PC-9 (cell line): ENCODE data around the gene NEDD9. TPM values are rescaled to one million over a fixed set of nuclear protein-coding genes. Genes with fewer than 3 reads are reported as not detected.

ENCODE experiments used
- BruUV-seq: library from RNA; stranded (reverse); fragments of 400-500 nt; replicated peaks from 2 replicates; lab custom pipeline; 2021; lab: Mats Ljungman, UMichigan
- CTCF ChIA-PET: fragments of 300-600 bp; sonication (Branson Sonifier 250); formaldehyde crosslinking; loops from one replicate; lab custom pipeline; 2022; ENCODE audit warnings: antibody characterized with exemption; lab: Charles Lee
- POLR2A ChIA-PET: fragments of 300-600 bp; sonication (Branson Sonifier 250); formaldehyde crosslinking; loops from one replicate; lab custom pipeline; 2022; ENCODE audit warnings: antibody characterized with exemption; ENCODE audit not compliant: unreplicated experiment; lab: Charles Lee
- DNase-seq, 2 experiments: peaks; one replicate each; pipeline versions ENCODE4 v3.0.0 to v3.0.0-alpha.2; 2015 to 2022; ENCODE audit warnings: mixed read lengths in 1 of 2
- H2AFZ ChIP-seq: fragments of 200-600 bp; sonication (generic); 2 replicates; pipeline ENCODE4 v1.8.1; 2017; ENCODE audit warnings: antibody characterized with exemption
- H3F3A ChIP-seq: fragments of 200-600 bp; sonication (generic); 2 replicates; pipeline ENCODE4 v1.8.1; 2017; ENCODE audit warnings: antibody characterized with exemption, mild to moderate bottlenecking, low read depth; ENCODE audit not compliant: insufficient read depth
- H3K27ac ChIP-seq: fragments of 200-600 bp; sonication (generic); 2 replicates; pipeline ENCODE4 v1.6.1; 2016; ENCODE audit warnings: mixed run types
- H3K27me3 ChIP-seq: fragments of 200-600 bp; sonication (generic); 2 replicates; pipeline ENCODE4 v1.6.1; 2016; ENCODE audit warnings: low read depth, mixed run types; ENCODE audit not compliant: insufficient read depth
- H3K36me3 ChIP-seq: fragments of 200-600 bp; sonication (generic); 2 replicates; pipeline ENCODE4 v1.6.1; 2016; ENCODE audit warnings: low read depth, mixed run types
- H3K4me1 ChIP-seq: fragments of 200-600 bp; sonication (generic); replicated peaks from 2 replicates; pipeline ENCODE4 v1.6.1; 2016; ENCODE audit warnings: mixed run types; ENCODE audit not compliant: insufficient read depth
- H3K4me2 ChIP-seq: fragments of 200-600 bp; sonication (generic); 2 replicates; pipeline ENCODE4 v1.6.1; 2017; ENCODE audit warnings: mixed run types
- H3K4me3 ChIP-seq: fragments of 200-600 bp; sonication (generic); 2 replicates; pipeline ENCODE4 v1.6.1; 2016; ENCODE audit warnings: mixed run types
- H3K79me2 ChIP-seq: fragments of 200-600 bp; sonication (generic); 2 replicates; pipeline ENCODE4 v1.6.1; 2017; ENCODE audit warnings: low read depth, mixed run types
- H3K9me2 ChIP-seq: fragments of 200-600 bp; sonication (generic); 2 replicates; pipeline ENCODE4 v1.8.1; 2017; ENCODE audit warnings: mild to moderate bottlenecking; ENCODE audit not compliant: insufficient read depth
- H3K9me3 ChIP-seq: fragments of 200-600 bp; sonication (generic); 2 replicates; pipeline ENCODE4 v1.8.1; 2016; ENCODE audit warnings: low read depth; ENCODE audit not compliant: insufficient read depth
- H4K20me1 ChIP-seq: fragments of 200-600 bp; sonication (generic); 2 replicates; pipeline ENCODE4 v1.8.1; 2017; ENCODE audit not compliant: insufficient read depth
- CTCF ChIP-seq: fragments of 200-600 bp; sonication (generic); conservative IDR thresholded peaks from 2 replicates; pipeline ENCODE4 v1.6.1; 2017; ENCODE audit warnings: mixed run types, antibody characterized with exemption, mild to moderate bottlenecking, moderate library complexity
- EZH2 ChIP-seq: fragments of 200-600 bp; sonication (generic); IDR thresholded peaks from 2 replicates; pipeline ENCODE4 v1.8.0; 2017; ENCODE audit warnings: antibody characterized with exemption, low read depth
- intact Hi-C: fragments of 100-400 bp; cut with micrococcal nuclease; formaldehyde crosslinking; loops from one replicate; pipeline ENCODE4 v1.10.0; 2022; ENCODE audit not compliant: unreplicated experiment
- total RNA-seq: library from RNA; stranded (reverse); gene quantifications from 2 replicates; pipeline ENCODE4 v1.2.3, GENCODE V29; 2021

Gene NEDD9
- total RNA-seq, 1 experiment from 2014 or later: 57.5 TPM

- Histone ChIP-seq H3F3A (no peaks in the 10 kb centered on the region), H4K20me1 (no peaks in the 10 kb centered on the region), H3K27ac (no peak overlapping the region), H2AFZ (no peak overlapping the region), H3K79me2 (no peaks in the 10 kb centered on the region), H3K9me2 (no peaks in the 10 kb centered on the region), H3K4me2 (no peak overlapping the region), H3K27me3 (no peaks in the 10 kb centered on the region), H3K4me1 (no peaks in the 10 kb centered on the region), H3K9me3 (no peaks in the 10 kb centered on the region), H3K36me3 (no peaks in the 10 kb centered on the region), H3K4me3 (no peak overlapping the region)
- POLR2A ChIA-PET: no interaction called here
- TF ChIP-seq CTCF (no peak), EZH2 (no peak)
- intact Hi-C loops: no loop called here
- no peak for DNase-seq
- BruUV-seq: no TSS peak
- CTCF ChIA-PET: no interaction called here
These were observed 39.0 kb upstream of the NEDD9 start for GRCh38 chr6:11271228-11272020.

- no peak overlapping the region for H3K4me3 ChIP-seq
- no peaks in the 10 kb centered on the region for H3K9me3 ChIP-seq
- no peaks in the 10 kb centered on the region for H4K20me1 ChIP-seq
- H3K36me3 ChIP-seq: no peaks in the 10 kb centered on the region
- no peaks in the 10 kb centered on the region for H3K79me2 ChIP-seq
- TF ChIP-seq CTCF (no peak), EZH2 (no peak)
- H3F3A ChIP-seq: no peaks in the 10 kb centered on the region
- DNase-seq: no peak
- CTCF ChIA-PET: no interaction called here
- POLR2A ChIA-PET: interaction anchor here (0.6 kb wide), 1 partner anchor 38 kb away, joined by 39 read pairs; the partner anchor contains the start of gene NEDD9
- no peak overlapping the region for H3K4me2 ChIP-seq
- no peaks in the 10 kb centered on the region for H3K9me2 ChIP-seq
- no peak overlapping the region for H2AFZ ChIP-seq
- H3K27me3 ChIP-seq: no peaks in the 10 kb centered on the region
- no peak overlapping the region for H3K27ac ChIP-seq
- no TSS peak for BruUV-seq
- H3K4me1 ChIP-seq: no peaks in the 10 kb centered on the region
- intact Hi-C loops: no loop called here
These were observed 37.9 kb upstream of the NEDD9 start for GRCh38 chr6:11270030-11271027.

GRCh38 chr6:11268978-11269377 is 36.5 kb upstream of the NEDD9 start:
- no peak overlapping the region for H3K4me2 ChIP-seq
- no peaks in the 10 kb centered on the region for H3K4me1 ChIP-seq
- no peaks in the 10 kb centered on the region for H3K27me3 ChIP-seq
- no peak for DNase-seq
- H3K9me3 ChIP-seq: no peaks in the 10 kb centered on the region
- ChIA-PET CTCF (no interaction called here), POLR2A (no interaction called here)
- H4K20me1 ChIP-seq: no peaks in the 10 kb centered on the region
- H3F3A ChIP-seq: no peaks in the 10 kb centered on the region
- no TSS peak for BruUV-seq
- H3K4me3 ChIP-seq: no peak overlapping the region
- intact Hi-C loops: no loop called here
- H2AFZ ChIP-seq: no peak overlapping the region
- no peaks in the 10 kb centered on the region for H3K9me2 ChIP-seq
- H3K36me3 ChIP-seq: no peaks in the 10 kb centered on the region
- TF ChIP-seq EZH2 (no peak), CTCF (no peak)
- no peak overlapping the region for H3K27ac ChIP-seq
- H3K79me2 ChIP-seq: no peaks in the 10 kb centered on the region
